ENCODE measurements around the gene LYVE1.
A peak's percentile ranks its signal among the peaks of the same experiment; 100 is the strongest.

The LYVE1 gene

DNA sequence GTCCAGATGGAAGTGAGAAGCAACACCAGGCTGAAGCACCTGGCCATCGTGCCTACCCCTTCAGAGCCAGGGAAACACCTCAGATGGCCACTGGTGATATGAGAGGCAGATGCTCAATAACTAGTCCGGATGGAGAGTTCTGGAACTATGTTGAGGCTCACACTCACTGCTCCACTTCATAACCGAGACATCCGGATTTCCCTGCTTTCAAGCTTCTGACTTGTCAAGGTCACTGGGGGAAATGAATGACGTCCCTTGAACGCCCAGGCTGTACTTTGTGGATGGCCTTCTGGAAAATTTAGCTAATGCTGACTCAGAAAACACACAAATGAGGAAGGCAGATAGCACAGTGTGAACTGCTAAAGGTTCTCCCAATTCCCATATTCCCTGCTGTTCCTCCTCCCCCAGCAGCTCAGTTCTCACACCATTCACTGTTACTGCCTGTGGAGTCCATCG lies at the start of gene LYVE1:
TSS of gene LYVE1 (minus strand) at position 180 of the 456 bp plus-strand sequence. CDS start at position 47, 133 bp downstream.
- in situ Hi-C loops (cut with HindIII; ENCODE audit: low sequenced_read_pairs) = no loop called here
- TF ChIP-seq, protein P1, sequence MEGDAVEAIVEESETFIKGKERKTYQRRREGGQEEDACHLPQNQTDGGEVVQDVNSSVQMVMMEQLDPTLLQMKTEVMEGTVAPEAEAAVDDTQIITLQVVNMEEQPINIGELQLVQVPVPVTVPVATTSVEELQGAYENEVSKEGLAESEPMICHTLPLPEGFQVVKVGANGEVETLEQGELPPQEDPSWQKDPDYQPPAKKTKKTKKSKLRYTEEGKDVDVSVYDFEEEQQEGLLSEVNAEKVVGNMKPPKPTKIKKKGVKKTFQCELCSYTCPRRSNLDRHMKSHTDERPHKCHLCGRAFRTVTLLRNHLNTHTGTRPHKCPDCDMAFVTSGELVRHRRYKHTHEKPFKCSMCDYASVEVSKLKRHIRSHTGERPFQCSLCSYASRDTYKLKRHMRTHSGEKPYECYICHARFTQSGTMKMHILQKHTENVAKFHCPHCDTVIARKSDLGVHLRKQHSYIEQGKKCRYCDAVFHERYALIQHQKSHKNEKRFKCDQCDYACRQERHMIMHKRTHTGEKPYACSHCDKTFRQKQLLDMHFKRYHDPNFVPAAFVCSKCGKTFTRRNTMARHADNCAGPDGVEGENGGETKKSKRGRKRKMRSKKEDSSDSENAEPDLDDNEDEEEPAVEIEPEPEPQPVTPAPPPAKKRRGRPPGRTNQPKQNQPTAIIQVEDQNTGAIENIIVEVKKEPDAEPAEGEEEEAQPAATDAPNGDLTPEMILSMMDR (IDR thresholded peaks at IDR 0.05; ENCODE audit: low read depth, low read length) = no peak
- no peak within 1 kb of the TSS for H3K4me3 ChIP-seq (ENCODE audit: low read depth, low read length)
- peak; percentile 74 for DNase-seq (ENCODE audit: low read depth, low spot score)

GRCh38 chr11:10617551-10617950 lies 49.1 kb upstream of the LYVE1 start:
- in situ Hi-C loops (cut with HindIII; ENCODE audit: low sequenced_read_pairs) = no loop called here
- TF ChIP-seq, protein P1 (IDR thresholded peaks at IDR 0.05; ENCODE audit: low read depth, low read length) = no peak
- no peak for DNase-seq (ENCODE audit: low read depth, low spot score)
- H3K4me3 ChIP-seq (ENCODE audit: low read depth, low read length) = no peak overlapping the region

DNA sequence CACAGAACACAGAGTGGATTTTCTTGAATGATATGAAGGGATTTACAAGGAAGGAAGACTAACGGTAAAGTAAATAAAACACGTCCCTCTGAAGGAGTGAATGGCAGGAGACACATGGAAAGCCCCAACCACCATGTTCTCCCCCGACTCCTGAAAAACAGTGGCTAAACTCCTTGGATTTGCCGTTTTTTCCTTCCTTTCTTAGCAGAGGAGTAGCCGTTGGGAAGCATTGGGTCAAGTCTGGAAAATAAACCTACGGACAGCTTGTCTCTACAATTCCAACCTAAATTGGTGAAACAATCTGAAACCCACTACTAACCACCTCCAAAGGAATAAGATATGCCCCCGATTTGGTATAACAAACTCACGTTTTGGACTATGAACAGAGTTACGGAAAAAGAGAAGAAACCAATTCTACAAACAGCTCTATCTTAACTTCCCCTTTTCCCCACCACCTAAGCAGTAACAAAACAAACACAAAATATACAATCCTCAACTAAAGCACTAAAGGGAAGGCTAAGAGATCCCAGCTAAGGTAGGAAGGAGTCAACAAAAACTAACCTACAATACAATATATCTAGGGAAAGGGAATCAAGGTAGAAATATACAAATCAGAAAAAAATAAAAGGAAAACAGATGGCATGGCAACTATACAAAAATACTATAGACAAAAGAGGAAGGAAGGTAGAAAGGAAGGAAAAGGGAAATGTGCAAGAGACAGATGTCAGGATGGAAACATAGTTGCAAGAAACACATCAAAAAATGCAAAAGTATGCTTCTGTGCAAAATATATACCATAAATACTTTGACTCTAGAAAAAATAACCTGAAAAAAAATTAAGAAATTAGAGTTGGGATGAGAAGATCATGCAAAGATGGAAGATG lies 43.8 kb upstream of the LYVE1 start:
- TF ChIP-seq, protein P1 (IDR thresholded peaks at IDR 0.05; ENCODE audit: low read depth, low read length) = no peak
- in situ Hi-C loops (cut with HindIII; ENCODE audit: low sequenced_read_pairs) = no loop called here
- DNase-seq (ENCODE audit: low read depth, low spot score) = no peak
- H3K4me3 ChIP-seq (ENCODE audit: low read depth, low read length) = no peak overlapping the region

- TF ChIP-seq, protein P1 (IDR thresholded peaks at IDR 0.05; ENCODE audit: low read depth, low read length) = no peak
- DNase-seq (ENCODE audit: low read depth, low spot score) = no peak
- H3K4me3 ChIP-seq (ENCODE audit: low read depth, low read length) = no peak overlapping the region
- in situ Hi-C loops (cut with HindIII; ENCODE audit: low sequenced_read_pairs) = no loop called here
These were observed 41.2 kb upstream of the LYVE1 start for GRCh38 chr11:10609636-10610035.

- TF ChIP-seq, protein P1 (IDR thresholded peaks at IDR 0.05; ENCODE audit: low read depth, low read length) = no peak
These were observed 40.1 kb upstream of the LYVE1 start for GRCh38 chr11:10608584-10608983.

GRCh38 chr11:10607462-10608132 lies 39.1 kb upstream of the LYVE1 start:
- in situ Hi-C loops (cut with HindIII; ENCODE audit: low sequenced_read_pairs) = no loop called here
- TF ChIP-seq, protein P1 (IDR thresholded peaks at IDR 0.05; ENCODE audit: low read depth, low read length) = no peak
- no peak for DNase-seq (ENCODE audit: low read depth, low spot score)
- H3K4me3 ChIP-seq (ENCODE audit: low read depth, low read length) = no peak overlapping the region

More at GRCh38 chr11:10608584-10608983, 40.1 kb upstream of the LYVE1 start:
- in situ Hi-C loops (cut with HindIII; ENCODE audit: low sequenced_read_pairs) = no loop called here
- DNase-seq (ENCODE audit: low read depth, low spot score) = no peak
- no peak overlapping the region for H3K4me3 ChIP-seq (ENCODE audit: low read depth, low read length)

All from astrocyte of the spinal cord (primary cell).